Activated T-helper 9 cell treated with anti-CD3 and anti-CD28 coated beads, Interleukin-2, amount 50 U/mL, for 16 hours (primary cell): ENCODE results near the gene GBGT1.
A peak's percentile ranks its signal among the peaks of the same experiment; 100 is the strongest.

Experiments
- DNase-seq: peaks from one replicate; pipeline ENCODE4 v3.0.0-alpha.2; 2020; ENCODE audit warnings: low read depth

The GBGT1 gene

DNA sequence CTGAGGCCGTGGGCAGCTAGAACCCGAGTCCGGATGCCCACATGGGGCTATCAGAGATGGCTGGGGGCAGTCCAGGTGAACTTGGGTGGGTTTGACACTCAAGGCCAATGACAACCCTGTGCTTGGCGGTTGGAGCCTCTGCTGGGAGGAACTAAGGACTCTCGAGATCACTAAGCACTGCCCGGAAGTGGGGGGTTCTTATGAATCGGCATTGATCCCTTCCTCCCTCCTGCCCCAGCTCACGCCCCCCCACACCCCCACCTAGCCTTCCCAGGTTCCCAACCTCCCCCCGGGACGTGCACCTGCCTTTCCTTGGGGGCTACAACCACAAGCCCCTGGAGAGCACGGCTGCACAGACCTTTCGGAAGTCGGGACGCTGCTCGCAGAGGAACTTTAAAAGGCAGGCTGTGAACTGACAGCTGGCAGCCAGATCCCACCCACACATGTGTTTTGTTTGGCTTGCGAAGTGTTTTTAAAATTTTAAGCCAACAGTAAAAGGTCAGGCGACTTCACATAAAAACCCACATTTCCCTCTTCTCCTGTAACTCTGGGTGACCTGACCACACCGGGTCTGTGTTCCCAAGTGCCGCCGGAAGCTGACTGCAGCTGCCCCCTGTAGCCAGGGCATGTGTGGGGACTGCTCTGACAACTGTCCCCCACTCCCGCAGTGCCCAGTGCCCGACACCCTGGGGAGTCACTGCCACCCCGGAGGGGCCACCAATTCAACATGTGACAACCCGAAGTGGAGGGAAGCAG, 37.6 kb downstream of the GBGT1 start:
- no peak for DNase-seq

- DNase-seq, result no peak
These were observed 38.8 kb downstream of the GBGT1 start for GRCh38 chr9:133124907-133125275.

GRCh38 chr9:133124123-133124906, 39.4 kb downstream of the GBGT1 start:
- no peak for DNase-seq

- DNase-seq, result no peak
These were observed 40.6 kb downstream of the GBGT1 start for GRCh38 chr9:133122935-133123611.

GRCh38 chr9:133122605-133122934, 41.1 kb downstream of the GBGT1 start:
- DNase-seq, result no peak

DNA sequence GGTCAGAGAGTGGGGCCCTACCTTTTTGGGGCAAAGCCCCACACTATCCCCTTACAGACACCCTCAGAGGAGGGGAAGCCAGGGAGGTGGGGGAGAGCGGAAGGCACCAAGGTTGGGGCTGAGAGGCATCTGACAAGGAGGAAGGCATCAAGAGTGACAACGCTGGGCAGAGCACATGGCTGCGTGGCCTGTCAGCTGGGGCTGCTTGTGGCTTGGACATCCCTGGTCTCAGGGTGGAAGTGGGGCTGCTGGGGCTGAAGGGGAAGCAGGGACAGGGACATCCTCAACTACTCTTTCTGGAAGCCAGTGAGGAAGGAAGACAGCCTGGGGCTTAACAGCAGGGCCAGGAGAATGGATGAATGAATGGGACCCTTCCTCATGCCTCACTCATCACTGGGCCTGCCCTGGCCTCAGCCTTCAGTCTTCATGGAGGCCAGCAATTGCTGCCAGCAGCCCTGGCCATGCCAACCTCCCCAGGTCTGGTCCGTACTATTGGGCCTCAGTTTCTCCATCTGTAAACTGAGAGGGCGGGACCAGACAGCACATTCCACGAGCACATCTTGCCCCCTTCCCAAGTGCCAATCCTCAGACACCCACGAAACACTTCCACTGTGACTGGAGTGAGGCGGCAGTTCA, 41.7 kb downstream of the GBGT1 start:
- DNase-seq, result no peak

DNA sequence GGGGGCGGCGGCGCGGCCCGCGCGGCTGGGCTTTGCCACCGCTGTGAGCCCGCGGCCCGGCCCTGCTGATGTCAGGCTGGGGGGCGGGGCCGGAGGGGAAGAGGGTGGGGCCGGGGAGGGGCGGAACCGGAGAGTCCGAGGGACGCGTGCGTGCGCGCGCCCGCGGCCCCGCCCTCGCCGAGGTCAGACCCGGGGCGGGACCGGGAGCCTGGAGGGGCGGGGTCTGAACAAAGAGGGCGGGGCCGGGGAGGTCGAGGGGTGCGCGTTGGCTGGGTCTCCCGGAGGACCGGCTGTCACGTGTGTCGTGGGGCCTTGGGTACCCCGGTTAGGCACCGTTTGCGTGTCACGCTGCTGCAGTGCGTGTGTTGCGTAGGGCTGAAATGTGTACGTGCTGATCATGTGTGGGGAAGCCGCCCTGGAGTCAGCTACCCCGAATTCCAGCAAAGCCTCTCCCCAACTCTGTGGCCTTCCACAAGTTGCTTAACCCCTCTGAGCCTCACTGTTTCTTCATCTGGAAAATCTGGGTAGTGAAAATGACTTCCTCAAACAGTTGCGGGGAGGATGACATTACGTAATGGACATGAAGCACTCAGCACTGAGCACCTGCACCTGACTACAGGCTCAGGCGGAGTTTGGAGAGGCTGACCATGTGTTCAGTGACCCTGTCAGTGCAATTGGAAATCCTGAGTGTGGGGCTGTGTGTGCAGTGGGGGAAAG, 42.4 kb downstream of the GBGT1 start, which contains the start of gene RALGDS:
Gene RALGDS (minus strand): TSS at position 43 of the 717 bp plus-strand sequence. CDS start 86 bp downstream, outside the sequence.
- DNase-seq, result peak; percentile 89

GRCh38 chr9:133120501-133121197, 43.1 kb downstream of the GBGT1 start:
- no peak for DNase-seq

- DNase-seq, result no peak
These were observed 43.7 kb downstream of the GBGT1 start for GRCh38 chr9:133119846-133120500.

GRCh38 chr9:133119103-133119845, 44.4 kb downstream of the GBGT1 start:
- no peak for DNase-seq

DNA sequence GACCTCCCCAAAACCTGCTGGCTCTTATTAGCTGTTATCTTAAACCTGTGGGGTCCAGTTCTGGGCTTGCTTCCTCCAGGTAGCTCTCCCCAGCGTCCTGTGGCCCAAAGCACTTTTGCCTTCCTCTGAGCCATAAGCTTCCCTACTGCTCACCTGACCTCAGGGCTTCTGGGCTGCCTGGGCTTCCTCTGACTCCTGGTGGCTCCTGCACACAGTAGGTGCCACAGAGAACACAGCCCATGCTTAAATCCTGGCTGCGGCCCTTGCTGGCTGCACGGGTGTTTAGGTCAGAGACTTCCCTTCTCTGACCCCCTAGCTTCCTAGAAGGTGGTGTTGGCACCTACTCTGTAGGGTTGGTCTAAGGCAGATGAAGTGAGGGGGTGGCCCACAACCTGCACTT, 45.1 kb downstream of the GBGT1 start:
- DNase-seq, result no peak

DNA sequence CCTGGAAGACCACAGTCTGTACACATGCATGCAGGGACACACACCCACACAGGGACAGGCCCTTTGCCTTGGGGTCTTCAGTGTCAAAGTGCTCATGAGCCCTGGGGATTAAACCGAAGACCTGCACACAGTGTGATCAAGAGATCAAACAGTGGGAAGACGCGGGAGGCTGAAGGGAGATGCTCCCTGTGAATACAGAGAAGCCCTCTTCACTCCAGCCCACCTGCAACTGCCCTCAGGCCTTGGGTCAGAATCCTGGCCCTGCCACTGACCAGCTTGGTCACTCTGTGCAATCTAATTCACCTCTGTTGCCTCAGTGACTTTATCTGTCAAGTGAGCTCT, 45.6 kb downstream of the GBGT1 start:
- DNase-seq, result no peak

DNA sequence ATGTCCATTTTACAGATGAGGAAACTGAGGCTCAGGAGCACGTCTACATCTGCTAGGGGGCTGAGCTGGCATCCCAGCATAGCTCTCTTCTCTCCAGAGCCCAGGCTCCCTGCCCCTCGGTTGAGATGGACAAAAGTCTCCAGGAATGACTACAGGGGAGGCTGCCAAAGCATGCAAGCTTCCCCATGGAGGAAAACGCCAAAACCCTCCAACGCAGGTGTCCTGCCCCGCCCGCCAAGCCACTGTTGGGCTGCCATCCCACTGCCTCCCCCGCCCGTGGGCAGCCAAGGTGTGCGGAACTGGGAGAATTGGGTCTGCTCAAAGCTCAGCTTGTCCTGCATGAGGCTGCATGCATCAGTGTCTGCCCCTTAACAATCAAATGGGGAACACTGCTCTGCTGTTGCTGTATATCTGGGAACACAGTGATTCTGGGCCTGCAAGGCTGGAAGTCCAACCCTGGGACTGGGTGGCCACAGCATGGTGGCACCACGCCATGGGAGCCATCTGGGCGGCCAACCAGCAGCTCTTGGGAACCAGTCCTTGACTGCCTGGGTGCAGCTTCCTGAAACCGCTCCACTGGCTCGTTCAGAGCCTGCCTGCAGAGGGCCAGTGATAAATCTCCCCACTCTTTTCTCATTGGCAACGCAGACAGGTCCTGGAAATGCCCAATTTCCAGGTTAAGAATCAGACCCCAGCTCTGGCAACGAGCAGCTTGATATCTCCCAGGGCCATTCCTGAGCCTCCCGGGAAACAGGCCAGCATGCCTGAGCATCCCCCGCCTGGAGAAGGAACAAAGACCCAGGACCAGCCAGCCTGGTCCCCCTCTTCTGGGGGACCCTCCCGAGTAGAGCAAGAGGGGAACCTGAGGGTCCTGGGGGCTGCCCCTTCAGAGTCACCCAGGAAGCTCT, 46.2 kb downstream of the GBGT1 start:
- no peak for DNase-seq

GRCh38 chr9:133116346-133117231, 47.1 kb downstream of the GBGT1 start:
- no peak for DNase-seq

- DNase-seq, result peak; percentile 58
These were observed 47.9 kb downstream of the GBGT1 start for GRCh38 chr9:133115604-133116345.

GRCh38 chr9:133114886-133115603, 48.7 kb downstream of the GBGT1 start:
- DNase-seq, result no peak
